Measurements from ENCODE around the gene TIMM22. TPM values are rescaled to one million over a fixed set of nuclear protein-coding genes. Genes with fewer than 3 reads are reported as not detected.

The TIMM22 gene
- total RNA-seq, 1 experiment from 2014 or later, result 14.0 TPM

GRCh38 chr17:1040216-1040600, 43.3 kb downstream of the TIMM22 start:
- Histone ChIP-seq H3K27ac (ENCODE audit: low read depth, low read length) (no peak overlapping the region), H3K9me3 (ENCODE audit: control insufficient read depth in 1 of 2, insufficient read depth in 1 of 2, low read depth in 1 of 2, low read length in 2 of 2) (no peaks in the 10 kb centered on the region), H3K4me2 (ENCODE audit: low read length) (no peak overlapping the region), H2AFZ (ENCODE audit: low read depth, low read length, poor library complexity, severe bottlenecking) (no peak overlapping the region), H3K27me3 (ENCODE audit: insufficient read depth, low read length) (no peaks in the 10 kb centered on the region), H3K9ac (ENCODE audit: low read length) (no peak overlapping the region), H3K4me1 (ENCODE audit: control insufficient read depth in 1 of 2, insufficient read depth in 2 of 2, low read length in 2 of 2) (no peaks in the 10 kb centered on the region), H4K20me1 (ENCODE audit: insufficient read depth) (no peaks in the 10 kb centered on the region), H3K9me2 (ENCODE audit: insufficient read depth) (no peaks in the 10 kb centered on the region), H3K36me3 (ENCODE audit: control insufficient read depth in 1 of 2, insufficient read depth in 2 of 2, low read length in 2 of 2) (no peaks in the 10 kb centered on the region), H3K79me2 (ENCODE audit: insufficient read depth, low read length) (no peaks in the 10 kb centered on the region), H3K4me3 (replicated peaks in 1 of 2; ENCODE audit: low read depth in 1 of 2, low read length in 2 of 2) (no peak overlapping the region)
- CTCF ChIA-PET, result no interaction called here
- RAD21 ChIA-PET (ENCODE audit: low non-redundant PET in 1 of 2, low total read pairs in 2 of 2, uncharacterized antibody in 2 of 2, unreplicated experiment in 2 of 2), result no interaction called here
- POLR2A ChIA-PET, result no interaction called here
- TF ChIP-seq JUND (IDR thresholded peaks at IDR 0.05), result no peak
- TF ChIP-seq ELF1 (IDR thresholded peaks at IDR 0.05; ENCODE audit: borderline replicate concordance, low read depth), result no peak
- intact Hi-C loops (cut with micrococcal nuclease), result no loop called here
- no peak for DNase-seq (ENCODE audit: low read depth, low spot score)
- no peak for ATAC-seq
- BruUV-seq (replicated peaks), result no TSS peak

GRCh38 chr17:1041746-1042145, 44.8 kb downstream of the TIMM22 start:
- Histone ChIP-seq H3K36me3 (ENCODE audit: control insufficient read depth in 1 of 2, insufficient read depth in 2 of 2, low read length in 2 of 2) (no peaks in the 10 kb centered on the region), H3K9me2 (ENCODE audit: insufficient read depth) (no peaks in the 10 kb centered on the region), H3K27ac (ENCODE audit: low read depth, low read length) (no peak overlapping the region), H3K79me2 (ENCODE audit: insufficient read depth, low read length) (no peaks in the 10 kb centered on the region), H3K4me3 (replicated peaks in 1 of 2; ENCODE audit: low read depth in 1 of 2, low read length in 2 of 2) (no peak overlapping the region), H3K27me3 (ENCODE audit: insufficient read depth, low read length) (no peaks in the 10 kb centered on the region), H3K4me1 (ENCODE audit: control insufficient read depth in 1 of 2, insufficient read depth in 2 of 2, low read length in 2 of 2) (no peaks in the 10 kb centered on the region), H2AFZ (ENCODE audit: low read depth, low read length, poor library complexity, severe bottlenecking) (no peak overlapping the region), H3K9ac (ENCODE audit: low read length) (no peak overlapping the region), H4K20me1 (ENCODE audit: insufficient read depth) (no peaks in the 10 kb centered on the region), H3K9me3 (ENCODE audit: control insufficient read depth in 1 of 2, insufficient read depth in 1 of 2, low read depth in 1 of 2, low read length in 2 of 2) (no peaks in the 10 kb centered on the region), H3K4me2 (ENCODE audit: low read length) (no peak overlapping the region)
- no peak for ATAC-seq
- TF ChIP-seq EZH2 (IDR thresholded peaks at IDR 0.05) (no peak), CEBPB (IDR thresholded peaks at IDR 0.05; ENCODE audit: low read depth) (no peak), POLR2A (IDR thresholded peaks at IDR 0.05; ENCODE audit: borderline replicate concordance, extremely low read depth, insufficient read depth, insufficient read length) (no peak), RAD21 (IDR thresholded peaks at IDR 0.05; ENCODE audit: low read depth) (no peak)
- TF ChIP-seq, protein P1, sequence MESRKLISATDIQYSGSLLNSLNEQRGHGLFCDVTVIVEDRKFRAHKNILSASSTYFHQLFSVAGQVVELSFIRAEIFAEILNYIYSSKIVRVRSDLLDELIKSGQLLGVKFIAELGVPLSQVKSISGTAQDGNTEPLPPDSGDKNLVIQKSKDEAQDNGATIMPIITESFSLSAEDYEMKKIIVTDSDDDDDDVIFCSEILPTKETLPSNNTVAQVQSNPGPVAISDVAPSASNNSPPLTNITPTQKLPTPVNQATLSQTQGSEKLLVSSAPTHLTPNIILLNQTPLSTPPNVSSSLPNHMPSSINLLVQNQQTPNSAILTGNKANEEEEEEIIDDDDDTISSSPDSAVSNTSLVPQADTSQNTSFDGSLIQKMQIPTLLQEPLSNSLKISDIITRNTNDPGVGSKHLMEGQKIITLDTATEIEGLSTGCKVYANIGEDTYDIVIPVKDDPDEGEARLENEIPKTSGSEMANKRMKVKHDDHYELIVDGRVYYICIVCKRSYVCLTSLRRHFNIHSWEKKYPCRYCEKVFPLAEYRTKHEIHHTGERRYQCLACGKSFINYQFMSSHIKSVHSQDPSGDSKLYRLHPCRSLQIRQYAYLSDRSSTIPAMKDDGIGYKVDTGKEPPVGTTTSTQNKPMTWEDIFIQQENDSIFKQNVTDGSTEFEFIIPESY (IDR thresholded peaks at IDR 0.05; ENCODE audit: extremely low read depth, insufficient replicate concordance, low read length), result no peak
- ChIA-PET CTCF (no interaction called here), RAD21 (ENCODE audit: low non-redundant PET in 1 of 2, low total read pairs in 2 of 2, uncharacterized antibody in 2 of 2, unreplicated experiment in 2 of 2) (no interaction called here), POLR2A (no interaction called here)
- BruUV-seq (replicated peaks), result no TSS peak
- intact Hi-C loops (cut with micrococcal nuclease), result no loop called here
- DNase-seq (ENCODE audit: low read depth, low spot score), result no peak

Measured in HCT116 (cell line).